Endothelial cell of umbilical vein (primary cell): Measurements from ENCODE around the gene SPATA32.

Source experiments
- JUN ChIP-seq: IDR thresholded peaks from 2 replicates; pipeline ENCODE4 v1.6.1; 2011; ENCODE audit warnings: borderline replicate concordance, low read depth; ENCODE audit not compliant: insufficient read length, insufficient read depth
- POLR2A ChIP-seq: IDR thresholded peaks from 2 replicates; pipeline ENCODE4 v1.6.1; 2012; ENCODE audit warnings: low read depth, mild to moderate bottlenecking, control low read depth, low read length
- POLR2AphosphoS5 ChIP-seq: IDR thresholded peaks from 2 replicates; pipeline ENCODE4 v1.6.1; 2012; ENCODE audit warnings: low read depth, mild to moderate bottlenecking, control low read depth, low read length, moderate library complexity; ENCODE audit not compliant: insufficient read depth
- TF ChIP-seq, protein P1 (sequence below), 2 donors: IDR thresholded peaks; 1 replicate in 1 of 2; 2 replicates in 1 of 2; pipeline ENCODE4 v1.5.1; 2011; ENCODE audit warnings: low read length in 2 of 2, mild to moderate bottlenecking in 2 of 2, moderate library complexity in 2 of 2, control low read depth in 1 of 2, inconsistent platforms in 1 of 2, low read depth in 1 of 2; ENCODE audit not compliant: insufficient read depth in 1 of 2; ENCODE audit errors: extremely low read depth in 1 of 2

DNA sequence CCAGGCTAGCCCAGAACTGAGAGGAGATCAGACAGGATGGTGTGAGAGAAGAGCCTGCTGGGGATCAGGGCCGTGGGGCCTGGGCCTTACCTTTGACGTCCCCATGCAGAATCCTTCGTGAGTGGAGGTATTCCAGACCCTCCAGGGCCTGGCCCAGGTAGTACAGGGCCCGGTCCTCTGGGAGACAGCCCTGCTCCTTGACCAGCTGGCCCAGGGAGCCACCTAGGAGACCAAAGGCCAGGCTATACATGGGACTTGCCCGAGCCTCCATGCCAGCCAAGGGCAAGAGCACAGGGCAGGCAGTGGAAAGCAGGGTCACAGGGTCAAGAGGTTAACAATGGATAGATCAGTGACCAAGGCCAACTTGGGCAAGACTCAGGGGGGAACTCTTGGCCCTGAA is 12.1 kb upstream of the SPATA32 start:
- TF ChIP-seq, protein P1, sequence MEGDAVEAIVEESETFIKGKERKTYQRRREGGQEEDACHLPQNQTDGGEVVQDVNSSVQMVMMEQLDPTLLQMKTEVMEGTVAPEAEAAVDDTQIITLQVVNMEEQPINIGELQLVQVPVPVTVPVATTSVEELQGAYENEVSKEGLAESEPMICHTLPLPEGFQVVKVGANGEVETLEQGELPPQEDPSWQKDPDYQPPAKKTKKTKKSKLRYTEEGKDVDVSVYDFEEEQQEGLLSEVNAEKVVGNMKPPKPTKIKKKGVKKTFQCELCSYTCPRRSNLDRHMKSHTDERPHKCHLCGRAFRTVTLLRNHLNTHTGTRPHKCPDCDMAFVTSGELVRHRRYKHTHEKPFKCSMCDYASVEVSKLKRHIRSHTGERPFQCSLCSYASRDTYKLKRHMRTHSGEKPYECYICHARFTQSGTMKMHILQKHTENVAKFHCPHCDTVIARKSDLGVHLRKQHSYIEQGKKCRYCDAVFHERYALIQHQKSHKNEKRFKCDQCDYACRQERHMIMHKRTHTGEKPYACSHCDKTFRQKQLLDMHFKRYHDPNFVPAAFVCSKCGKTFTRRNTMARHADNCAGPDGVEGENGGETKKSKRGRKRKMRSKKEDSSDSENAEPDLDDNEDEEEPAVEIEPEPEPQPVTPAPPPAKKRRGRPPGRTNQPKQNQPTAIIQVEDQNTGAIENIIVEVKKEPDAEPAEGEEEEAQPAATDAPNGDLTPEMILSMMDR (IDR thresholded peaks at IDR 0.05; ENCODE audit: extremely low read depth in 1 of 2, insufficient read depth in 1 of 2, low read depth in 1 of 2, low read length in 2 of 2), result no peak
- no peak for TF ChIP-seq POLR2AphosphoS5
- TF ChIP-seq POLR2A, result no peak
- no peak for TF ChIP-seq JUN
